Astrocyte (in vitro differentiated cells and primary cell): ENCODE data around the gene APOBEC3C. TPM values are rescaled to one million over a fixed set of nuclear protein-coding genes. Genes with fewer than 3 reads are reported as not detected.

Experiments
- DNase-seq: peaks from one replicate; pipeline ENCODE4 v3.0.0-alpha.2; 2010; ENCODE audit warnings: low read depth
- FAIRE-seq: peaks from 2 replicates; lab custom pipeline; 2011; peaks lifted over from hg19 to GRCh38; lab: Jason Lieb, UNC
- H2AFZ ChIP-seq: 2 replicates; pipeline ENCODE4 v1.6.0; 2012; ENCODE audit warnings: low read depth, low read length, inconsistent platforms
- H3K27ac ChIP-seq: 2 replicates; pipeline ENCODE4 v1.5.1; 2011; ENCODE audit warnings: low read depth, low read length, inconsistent platforms
- H3K27me3 ChIP-seq: 2 replicates; pipeline ENCODE4 v1.6.0; 2011; ENCODE audit warnings: low read length, inconsistent platforms; ENCODE audit not compliant: insufficient read depth
- H3K36me3 ChIP-seq: 2 replicates; pipeline ENCODE4 v1.5.1; 2011; ENCODE audit warnings: low read length, inconsistent platforms; ENCODE audit not compliant: insufficient read depth
- H3K4me1 ChIP-seq: 2 replicates; pipeline ENCODE4 v1.5.1; 2011; ENCODE audit warnings: low read length, inconsistent platforms; ENCODE audit not compliant: insufficient read depth
- H3K4me2 ChIP-seq: 2 replicates; pipeline ENCODE4 v1.6.0; 2012; ENCODE audit warnings: low read length, inconsistent platforms
- H3K4me3 ChIP-seq: 2 replicates; pipeline ENCODE4 v1.5.1; 2011; ENCODE audit warnings: low read depth, mild to moderate bottlenecking, low read length, inconsistent platforms; ENCODE audit not compliant: insufficient read depth
- H3K79me2 ChIP-seq: 2 replicates; pipeline ENCODE4 v1.6.0; 2012; ENCODE audit warnings: mild to moderate bottlenecking, low read length, inconsistent platforms; ENCODE audit not compliant: insufficient read depth
- H3K9ac ChIP-seq: 2 replicates; pipeline ENCODE4 v1.6.0; 2012; ENCODE audit warnings: mild to moderate bottlenecking, low read length, inconsistent platforms
- H3K9me3 ChIP-seq: 2 replicates; pipeline ENCODE4 v1.5.1; 2012; ENCODE audit warnings: low read depth, mild to moderate bottlenecking, low read length, inconsistent platforms; ENCODE audit not compliant: insufficient read depth
- H4K20me1 ChIP-seq: 2 replicates; pipeline ENCODE4 v1.6.0; 2012; ENCODE audit warnings: low read length, inconsistent platforms; ENCODE audit not compliant: insufficient read depth
- H3K27ac Mint-ChIP-seq: one replicate; pipeline ENCODE4 v1.8.0; 2021; ENCODE audit warnings: mild to moderate bottlenecking, mixed read lengths; ENCODE audit not compliant: unreplicated experiment
- H3K27me3 Mint-ChIP-seq: one replicate; pipeline ENCODE4 v1.8.0; 2021; ENCODE audit warnings: low read depth, mixed read lengths; ENCODE audit not compliant: unreplicated experiment
- H3K36me3 Mint-ChIP-seq: one replicate; pipeline ENCODE4 v1.8.0; 2021; ENCODE audit warnings: low read depth, mixed read lengths; ENCODE audit not compliant: unreplicated experiment
- H3K4me1 Mint-ChIP-seq: one replicate; pipeline ENCODE4 v1.8.0; 2021; ENCODE audit warnings: low read depth, mixed read lengths; ENCODE audit not compliant: unreplicated experiment
- H3K4me3 Mint-ChIP-seq: one replicate; pipeline ENCODE4 v1.8.0; 2021; ENCODE audit warnings: mild to moderate bottlenecking, moderate library complexity, mixed read lengths; ENCODE audit not compliant: unreplicated experiment
- H3K9me3 Mint-ChIP-seq: one replicate; pipeline ENCODE4 v1.8.0; 2021; ENCODE audit warnings: mild to moderate bottlenecking, mixed read lengths; ENCODE audit not compliant: unreplicated experiment
- EZH2 ChIP-seq: IDR thresholded peaks from 2 replicates; pipeline ENCODE4 v1.6.1; 2012; ENCODE audit warnings: mild to moderate bottlenecking, low read length, inconsistent platforms; ENCODE audit not compliant: insufficient read depth
- total RNA-seq: library from RNA; stranded (reverse); gene quantifications from 2 replicates; pipeline ENCODE4 v1.2.1, GENCODE V29; 2021
- TF ChIP-seq, protein P1 (sequence below): IDR thresholded peaks from 2 replicates; pipeline ENCODE4 v1.5.1; 2011; ENCODE audit warnings: low read depth, mild to moderate bottlenecking, inconsistent platforms, low read length, moderate library complexity; ENCODE audit not compliant: insufficient read depth

The APOBEC3C gene
- total RNA-seq, 1 donor from 2014 or later: 32.5 TPM

- Mint-ChIP-seq H3K27ac (no peak overlapping the region), H3K4me3 (no peak overlapping the region), H3K9me3 (peaks cover 2% of the 10 kb centered on the region), H3K4me1 (peaks cover 2% of the 10 kb centered on the region), H3K36me3 (no peaks in the 10 kb centered on the region), H3K27me3 (peaks cover 17% of the 10 kb centered on the region)
- H3K27ac ChIP-seq: no peak overlapping the region
- TF ChIP-seq, protein P1, sequence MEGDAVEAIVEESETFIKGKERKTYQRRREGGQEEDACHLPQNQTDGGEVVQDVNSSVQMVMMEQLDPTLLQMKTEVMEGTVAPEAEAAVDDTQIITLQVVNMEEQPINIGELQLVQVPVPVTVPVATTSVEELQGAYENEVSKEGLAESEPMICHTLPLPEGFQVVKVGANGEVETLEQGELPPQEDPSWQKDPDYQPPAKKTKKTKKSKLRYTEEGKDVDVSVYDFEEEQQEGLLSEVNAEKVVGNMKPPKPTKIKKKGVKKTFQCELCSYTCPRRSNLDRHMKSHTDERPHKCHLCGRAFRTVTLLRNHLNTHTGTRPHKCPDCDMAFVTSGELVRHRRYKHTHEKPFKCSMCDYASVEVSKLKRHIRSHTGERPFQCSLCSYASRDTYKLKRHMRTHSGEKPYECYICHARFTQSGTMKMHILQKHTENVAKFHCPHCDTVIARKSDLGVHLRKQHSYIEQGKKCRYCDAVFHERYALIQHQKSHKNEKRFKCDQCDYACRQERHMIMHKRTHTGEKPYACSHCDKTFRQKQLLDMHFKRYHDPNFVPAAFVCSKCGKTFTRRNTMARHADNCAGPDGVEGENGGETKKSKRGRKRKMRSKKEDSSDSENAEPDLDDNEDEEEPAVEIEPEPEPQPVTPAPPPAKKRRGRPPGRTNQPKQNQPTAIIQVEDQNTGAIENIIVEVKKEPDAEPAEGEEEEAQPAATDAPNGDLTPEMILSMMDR: no peak
- no peak for TF ChIP-seq EZH2
- FAIRE-seq (no peak), DNase-seq (no peak)
- no peaks in the 10 kb centered on the region for H3K4me1 ChIP-seq
- H3K27me3 ChIP-seq: peaks cover 3% of the 10 kb centered on the region
- no peak overlapping the region for H2AFZ ChIP-seq
- H3K79me2 ChIP-seq: no peaks in the 10 kb centered on the region
- H4K20me1 ChIP-seq: no peaks in the 10 kb centered on the region
- no peak overlapping the region for H3K9ac ChIP-seq
- H3K4me2 ChIP-seq: no peak overlapping the region
- H3K9me3 ChIP-seq: no peaks in the 10 kb centered on the region
- no peaks in the 10 kb centered on the region for H3K36me3 ChIP-seq
- no peak overlapping the region for H3K4me3 ChIP-seq
Measured at GRCh38 chr22:39068033-39068785, 54.2 kb downstream of the APOBEC3C start.

Other genes starting within 250 kb of the APOBEC3C start
- 12.8 and 12.9 TPM in 2 replicates for gene DNAL4, start 220.1 kb upstream of the APOBEC3C start, total RNA-seq
- 5.1 and 5.4 TPM in 2 replicates for gene NPTXR, start 170.2 kb upstream of the APOBEC3C start, total RNA-seq
- 34.9 and 38.9 TPM in 2 replicates for gene CBX6, start 142.0 kb upstream of the APOBEC3C start, total RNA-seq
- gene APOBEC3A, start 56.6 kb upstream of the APOBEC3C start, total RNA-seq: not detected in 2 replicates
- 3.0 and 4.0 TPM in 2 replicates for gene APOBEC3B, start 31.9 kb upstream of the APOBEC3C start, total RNA-seq
- 0.93 and 1.5 TPM in 2 replicates for gene APOBEC3D, start 6.9 kb downstream of the APOBEC3C start, total RNA-seq
- gene APOBEC3F, start 26.6 kb downstream of the APOBEC3C start, total RNA-seq: 10.4 and 11.0 TPM in 2 replicates
- 2.4 and 2.7 TPM in 2 replicates for gene APOBEC3G, start 63.0 kb downstream of the APOBEC3C start, total RNA-seq
- gene APOBEC3H, start 83.0 kb downstream of the APOBEC3C start, total RNA-seq: 0.30 and 0.48 TPM in 2 replicates
- gene CBX7, start 138.4 kb downstream of the APOBEC3C start, total RNA-seq: 1.2 and 1.4 TPM in 2 replicates
- gene PDGFB, start 230.7 kb downstream of the APOBEC3C start, total RNA-seq: 17.0 and 27.3 TPM in 2 replicates